ENCODE measurements around the gene AP1M1. TPM values are rescaled to one million over a fixed set of nuclear protein-coding genes. Genes with fewer than 3 reads are reported as not detected.

Gene AP1M1
- total RNA-seq, 3 donors from 2014 or later: 43.3 to 123 (median 75.7) TPM

DNA sequence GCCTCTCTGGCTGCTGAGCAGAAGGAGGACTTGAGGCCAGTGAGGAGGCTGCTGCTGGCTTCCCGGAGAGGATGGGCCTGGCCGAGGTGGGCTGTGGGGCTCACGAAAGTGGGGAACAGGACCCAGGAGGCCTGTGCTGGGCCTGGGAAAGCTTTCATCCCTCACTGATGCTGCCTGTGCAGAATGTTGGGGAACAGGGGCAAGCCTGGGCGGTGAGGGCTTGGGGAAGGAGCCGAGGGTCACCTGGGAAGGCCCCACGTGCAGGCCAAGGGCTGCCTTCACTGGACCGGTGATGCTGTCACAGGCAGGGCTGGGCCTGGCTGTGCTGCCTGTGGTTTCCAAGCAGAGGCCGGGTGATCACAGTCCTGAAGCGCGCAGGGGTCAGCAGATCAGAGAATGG lies 9.4 kb downstream of the AP1M1 start:
- intact Hi-C loops (cut with DNase I; ENCODE audit: low total_unique reads): no loop called here
- TF ChIP-seq, protein P1, sequence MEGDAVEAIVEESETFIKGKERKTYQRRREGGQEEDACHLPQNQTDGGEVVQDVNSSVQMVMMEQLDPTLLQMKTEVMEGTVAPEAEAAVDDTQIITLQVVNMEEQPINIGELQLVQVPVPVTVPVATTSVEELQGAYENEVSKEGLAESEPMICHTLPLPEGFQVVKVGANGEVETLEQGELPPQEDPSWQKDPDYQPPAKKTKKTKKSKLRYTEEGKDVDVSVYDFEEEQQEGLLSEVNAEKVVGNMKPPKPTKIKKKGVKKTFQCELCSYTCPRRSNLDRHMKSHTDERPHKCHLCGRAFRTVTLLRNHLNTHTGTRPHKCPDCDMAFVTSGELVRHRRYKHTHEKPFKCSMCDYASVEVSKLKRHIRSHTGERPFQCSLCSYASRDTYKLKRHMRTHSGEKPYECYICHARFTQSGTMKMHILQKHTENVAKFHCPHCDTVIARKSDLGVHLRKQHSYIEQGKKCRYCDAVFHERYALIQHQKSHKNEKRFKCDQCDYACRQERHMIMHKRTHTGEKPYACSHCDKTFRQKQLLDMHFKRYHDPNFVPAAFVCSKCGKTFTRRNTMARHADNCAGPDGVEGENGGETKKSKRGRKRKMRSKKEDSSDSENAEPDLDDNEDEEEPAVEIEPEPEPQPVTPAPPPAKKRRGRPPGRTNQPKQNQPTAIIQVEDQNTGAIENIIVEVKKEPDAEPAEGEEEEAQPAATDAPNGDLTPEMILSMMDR (IDR thresholded peaks at IDR 0.05): no peak
- no peak for TF ChIP-seq POLR2AphosphoS5 (IDR thresholded peaks at IDR 0.05)
- TF ChIP-seq POLR2A (IDR thresholded peaks at IDR 0.05): no peak
- Histone ChIP-seq H3K27ac (no peak overlapping the region), H3K27me3 (no peaks in the 10 kb centered on the region), H3K4me3 (no peak overlapping the region), H3K36me3 (peaks cover 11% of the 10 kb centered on the region), H3K9me3 (no peaks in the 10 kb centered on the region), H3K4me1 (no peaks in the 10 kb centered on the region)
- no peak for DNase-seq (ENCODE audit: low spot score in 2 of 2)

DNA sequence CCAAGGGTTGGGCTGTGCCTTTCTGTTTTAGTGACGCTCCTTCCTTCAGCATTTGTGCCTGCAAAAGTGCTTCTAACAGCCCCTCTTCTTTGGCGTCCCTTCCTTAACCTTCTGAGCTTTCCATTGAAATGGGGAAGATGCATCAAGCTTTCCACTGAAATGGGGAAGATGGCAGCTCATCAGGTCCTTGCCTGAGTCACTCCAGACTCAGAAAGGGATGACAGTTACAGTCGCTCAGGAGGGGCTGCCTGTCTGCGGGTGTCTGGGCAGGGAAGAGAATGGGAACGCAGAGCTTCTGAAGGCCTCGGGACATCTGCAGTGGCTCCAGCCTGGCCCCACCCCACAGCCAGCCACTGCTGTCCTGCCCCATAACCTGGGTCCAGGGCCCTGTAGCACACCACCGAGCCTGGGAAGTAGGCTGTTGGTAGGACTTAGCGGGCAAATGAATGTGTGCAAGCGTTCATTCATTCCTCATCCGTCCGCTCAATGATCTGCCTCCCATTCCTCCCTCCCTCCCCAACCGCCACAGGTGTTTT lies 9.8 kb downstream of the AP1M1 start:
- H3K4me3 ChIP-seq: no peak overlapping the region
- DNase-seq (ENCODE audit: low spot score in 2 of 2): no peak
- intact Hi-C loops (cut with DNase I; ENCODE audit: low total_unique reads): no loop called here
- no peak overlapping the region for H3K27ac ChIP-seq
- TF ChIP-seq, protein P1 (IDR thresholded peaks at IDR 0.05): no peak
- no peak for TF ChIP-seq POLR2A (IDR thresholded peaks at IDR 0.05)
- TF ChIP-seq POLR2AphosphoS5 (IDR thresholded peaks at IDR 0.05): no peak
- no peaks in the 10 kb centered on the region for H3K27me3 ChIP-seq
- H3K36me3 ChIP-seq: peaks cover 11% of the 10 kb centered on the region
- H3K9me3 ChIP-seq: no peaks in the 10 kb centered on the region
- H3K4me1 ChIP-seq: no peaks in the 10 kb centered on the region

- intact Hi-C loops (cut with DNase I; ENCODE audit: low total_unique reads): no loop called here
- TF ChIP-seq POLR2AphosphoS5 (IDR thresholded peaks at IDR 0.05): no peak
- no peak for TF ChIP-seq POLR2A (IDR thresholded peaks at IDR 0.05)
- TF ChIP-seq, protein P1 (IDR thresholded peaks at IDR 0.05): no peak
- Histone ChIP-seq H3K27ac (no peak overlapping the region), H3K36me3 (peaks cover 11% of the 10 kb centered on the region), H3K4me3 (no peak overlapping the region), H3K27me3 (no peaks in the 10 kb centered on the region), H3K9me3 (no peaks in the 10 kb centered on the region), H3K4me1 (no peaks in the 10 kb centered on the region)
- no peak for DNase-seq (ENCODE audit: low spot score in 2 of 2)
Observed at GRCh38 chr19:16208064-16208759, 10.5 kb downstream of the AP1M1 start.

DNA sequence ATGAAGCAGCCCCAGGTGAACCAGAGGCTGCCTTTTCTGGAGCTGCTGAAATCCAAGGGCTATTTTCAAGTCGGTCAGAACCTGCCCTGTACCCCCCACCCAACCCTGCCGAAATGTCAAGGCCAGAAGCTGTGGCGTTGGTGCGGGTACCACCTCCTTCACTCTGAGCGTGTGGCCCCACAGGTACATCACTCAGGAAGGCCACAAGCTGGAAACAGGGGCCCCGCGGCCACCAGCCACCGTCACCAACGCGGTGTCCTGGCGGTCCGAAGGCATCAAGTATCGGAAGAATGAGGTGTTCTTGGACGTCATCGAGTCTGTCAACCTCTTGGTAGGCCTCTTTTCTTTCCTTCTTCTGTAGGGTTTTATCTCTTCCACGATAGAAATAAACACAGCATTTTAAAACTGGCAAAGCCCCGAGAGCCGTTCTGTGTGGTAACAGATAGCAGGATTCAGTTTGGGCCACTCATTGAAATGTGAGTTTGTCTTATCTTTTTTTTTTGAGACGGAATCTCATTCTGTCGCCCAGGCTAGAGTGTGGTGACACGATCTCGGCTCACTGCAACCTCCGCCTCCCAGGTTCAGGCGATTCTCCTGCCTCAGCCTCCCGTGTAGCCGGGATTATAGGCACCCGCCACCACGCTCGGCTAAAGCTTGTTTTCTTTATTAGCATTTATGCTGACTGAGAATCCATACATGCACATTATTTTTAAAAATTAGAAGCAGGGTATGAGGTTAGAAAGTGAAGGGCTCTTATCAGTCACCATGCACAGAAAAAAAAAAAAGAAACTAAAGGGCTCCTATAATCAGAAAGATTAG lies 11.3 kb downstream of the AP1M1 start:
- H3K9me3 ChIP-seq: no peaks in the 10 kb centered on the region
- no peak for DNase-seq (ENCODE audit: low spot score in 2 of 2)
- intact Hi-C loops (cut with DNase I; ENCODE audit: low total_unique reads): no loop called here
- TF ChIP-seq POLR2A (IDR thresholded peaks at IDR 0.05) (no peak), POLR2AphosphoS5 (IDR thresholded peaks at IDR 0.05) (no peak)
- TF ChIP-seq, protein P1 (IDR thresholded peaks at IDR 0.05): no peak
- no peaks in the 10 kb centered on the region for H3K27me3 ChIP-seq
- no peak overlapping the region for H3K4me3 ChIP-seq
- peaks cover 11% of the 10 kb centered on the region for H3K36me3 ChIP-seq
- H3K27ac ChIP-seq: no peak overlapping the region
- H3K4me1 ChIP-seq: no peaks in the 10 kb centered on the region

DNA sequence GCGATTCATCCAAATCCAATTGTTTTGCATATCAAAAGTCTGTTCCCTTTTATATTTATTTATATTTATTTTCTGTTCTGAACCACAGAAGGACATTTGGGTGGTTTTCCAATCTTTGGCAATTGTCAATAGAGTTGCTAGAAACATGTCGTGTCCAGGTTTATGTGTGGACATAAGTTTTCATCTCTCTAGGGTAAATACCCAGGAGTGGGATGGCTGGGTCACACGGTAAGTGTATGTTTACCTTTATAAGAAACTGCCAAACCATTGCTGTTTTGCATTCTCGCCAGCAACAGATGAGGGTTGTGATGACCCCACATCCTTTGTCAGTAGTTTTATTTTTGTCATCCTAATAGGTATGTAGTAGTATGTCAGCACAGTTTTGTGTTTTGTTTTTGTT lies 12.5 kb downstream of the AP1M1 start:
- H3K4me3 ChIP-seq: no peak overlapping the region
- TF ChIP-seq POLR2A (IDR thresholded peaks at IDR 0.05) (no peak), POLR2AphosphoS5 (IDR thresholded peaks at IDR 0.05) (no peak)
- TF ChIP-seq, protein P1 (IDR thresholded peaks at IDR 0.05): no peak
- no peaks in the 10 kb centered on the region for H3K9me3 ChIP-seq
- intact Hi-C loops (cut with DNase I; ENCODE audit: low total_unique reads): no loop called here
- no peak for DNase-seq (ENCODE audit: low spot score in 2 of 2)
- no peaks in the 10 kb centered on the region for H3K27me3 ChIP-seq
- peaks cover 11% of the 10 kb centered on the region for H3K36me3 ChIP-seq
- no peaks in the 10 kb centered on the region for H3K4me1 ChIP-seq
- no peak overlapping the region for H3K27ac ChIP-seq
